CD4-positive, alpha-beta T cell treated with Interleukin-6 for 4 hours (primary cell): ENCODE data around the gene SLC13A3.

ENCODE experiments used
- DNase-seq: peaks from one replicate; pipeline ENCODE4 v3.0.0-alpha.2; 2020; ENCODE audit warnings: mixed read lengths

SLC13A3 gene

GRCh38 chr20:46601603-46602122 lies 49.6 kb downstream of the SLC13A3 start:
- no peak for DNase-seq

GRCh38 chr20:46600286-46600752 lies 50.9 kb downstream of the SLC13A3 start:
- no peak for DNase-seq

- DNase-seq = no peak
Measured at GRCh38 chr20:46599227-46599987, 51.9 kb downstream of the SLC13A3 start.

GRCh38 chr20:46595933-46596332 lies 55.3 kb downstream of the SLC13A3 start:
- DNase-seq = no peak

GRCh38 chr20:46594725-46595124 lies 56.5 kb downstream of the SLC13A3 start:
- no peak for DNase-seq

GRCh38 chr20:46592580-46593362 lies 58.5 kb downstream of the SLC13A3 start:
- no peak for DNase-seq

GRCh38 chr20:46590443-46590842 lies 60.8 kb downstream of the SLC13A3 start:
- DNase-seq = no peak

- no peak for DNase-seq
Measured at GRCh38 chr20:46588532-46589511, 62.4 kb downstream of the SLC13A3 start.

GRCh38 chr20:46587986-46588385 lies 63.3 kb downstream of the SLC13A3 start:
- no peak for DNase-seq

- no peak for DNase-seq
Measured at GRCh38 chr20:46586724-46587123, 64.5 kb downstream of the SLC13A3 start.

- DNase-seq = no peak
Measured at GRCh38 chr20:46584508-46584907, 66.8 kb downstream of the SLC13A3 start.

GRCh38 chr20:46583411-46584214 lies 67.6 kb downstream of the SLC13A3 start:
- no peak for DNase-seq

- DNase-seq = no peak
Measured at GRCh38 chr20:46582648-46583047, 68.6 kb downstream of the SLC13A3 start.

- no peak for DNase-seq
Measured at GRCh38 chr20:46581391-46581790, 69.9 kb downstream of the SLC13A3 start.

GRCh38 chr20:46580613-46581205 lies 70.5 kb downstream of the SLC13A3 start:
- no peak for DNase-seq

- DNase-seq = no peak
Measured at GRCh38 chr20:46578745-46579144, 72.5 kb downstream of the SLC13A3 start.

- no peak for DNase-seq
Measured at GRCh38 chr20:46576774-46577395, 74.4 kb downstream of the SLC13A3 start.

- no peak for DNase-seq
Measured at GRCh38 chr20:46575937-46576461, 75.3 kb downstream of the SLC13A3 start.

- no peak for DNase-seq
Measured at GRCh38 chr20:46575394-46575793, 75.9 kb downstream of the SLC13A3 start.

GRCh38 chr20:46573788-46574584 lies 77.3 kb downstream of the SLC13A3 start:
- no peak for DNase-seq
